ENCODE measurements around the gene CMTM8.

DNA sequence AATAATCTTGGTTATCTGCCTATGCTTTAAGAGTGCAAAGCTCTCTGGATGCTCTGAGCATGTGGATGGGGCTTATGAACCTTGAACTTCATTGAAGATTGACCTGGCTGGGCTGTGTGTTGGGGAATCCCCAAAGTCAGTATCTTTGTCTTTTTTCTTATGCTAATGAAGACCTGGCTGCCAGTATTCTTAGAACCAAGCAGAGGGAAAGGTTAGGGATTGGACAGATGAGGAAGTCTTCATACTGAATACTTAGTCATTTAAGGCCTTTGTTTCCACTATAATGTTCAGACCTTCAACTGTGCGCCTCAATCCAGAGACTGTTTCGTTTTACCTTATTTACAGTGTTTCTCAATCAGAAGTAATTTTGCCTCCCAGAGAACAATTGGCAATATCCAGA, 110.7 kb downstream of the CMTM8 start:
- TF ChIP-seq GLIS3 (CRISPR knock-in tag; IDR thresholded peaks at IDR 0.05) (no peak), TCF4 (CRISPR knock-in tag; IDR thresholded peaks at IDR 0.05; ENCODE audit: borderline replicate concordance) (no peak), ZNF70 (CRISPR knock-in tag; IDR thresholded peaks at IDR 0.05) (no peak)
- TF ChIP-seq, protein P1, sequence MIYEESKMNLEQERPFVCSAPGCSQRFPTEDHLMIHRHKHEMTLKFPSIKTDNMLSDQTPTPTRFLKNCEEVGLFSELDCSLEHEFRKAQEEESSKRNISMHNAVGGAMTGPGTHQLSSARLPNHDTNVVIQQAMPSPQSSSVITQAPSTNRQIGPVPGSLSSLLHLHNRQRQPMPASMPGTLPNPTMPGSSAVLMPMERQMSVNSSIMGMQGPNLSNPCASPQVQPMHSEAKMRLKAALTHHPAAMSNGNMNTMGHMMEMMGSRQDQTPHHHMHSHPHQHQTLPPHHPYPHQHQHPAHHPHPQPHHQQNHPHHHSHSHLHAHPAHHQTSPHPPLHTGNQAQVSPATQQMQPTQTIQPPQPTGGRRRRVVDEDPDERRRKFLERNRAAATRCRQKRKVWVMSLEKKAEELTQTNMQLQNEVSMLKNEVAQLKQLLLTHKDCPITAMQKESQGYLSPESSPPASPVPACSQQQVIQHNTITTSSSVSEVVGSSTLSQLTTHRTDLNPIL (CRISPR knock-in tag; IDR thresholded peaks at IDR 0.05; ENCODE audit: low read depth), result no peak
- TF ChIP-seq, protein P2, sequence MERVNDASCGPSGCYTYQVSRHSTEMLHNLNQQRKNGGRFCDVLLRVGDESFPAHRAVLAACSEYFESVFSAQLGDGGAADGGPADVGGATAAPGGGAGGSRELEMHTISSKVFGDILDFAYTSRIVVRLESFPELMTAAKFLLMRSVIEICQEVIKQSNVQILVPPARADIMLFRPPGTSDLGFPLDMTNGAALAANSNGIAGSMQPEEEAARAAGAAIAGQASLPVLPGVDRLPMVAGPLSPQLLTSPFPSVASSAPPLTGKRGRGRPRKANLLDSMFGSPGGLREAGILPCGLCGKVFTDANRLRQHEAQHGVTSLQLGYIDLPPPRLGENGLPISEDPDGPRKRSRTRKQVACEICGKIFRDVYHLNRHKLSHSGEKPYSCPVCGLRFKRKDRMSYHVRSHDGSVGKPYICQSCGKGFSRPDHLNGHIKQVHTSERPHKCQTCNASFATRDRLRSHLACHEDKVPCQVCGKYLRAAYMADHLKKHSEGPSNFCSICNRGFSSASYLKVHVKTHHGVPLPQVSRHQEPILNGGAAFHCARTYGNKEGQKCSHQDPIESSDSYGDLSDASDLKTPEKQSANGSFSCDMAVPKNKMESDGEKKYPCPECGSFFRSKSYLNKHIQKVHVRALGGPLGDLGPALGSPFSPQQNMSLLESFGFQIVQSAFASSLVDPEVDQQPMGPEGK (CRISPR knock-in tag; IDR thresholded peaks at IDR 0.05; ENCODE audit: borderline replicate concordance), result no peak
- TF ChIP-seq, protein P3, sequence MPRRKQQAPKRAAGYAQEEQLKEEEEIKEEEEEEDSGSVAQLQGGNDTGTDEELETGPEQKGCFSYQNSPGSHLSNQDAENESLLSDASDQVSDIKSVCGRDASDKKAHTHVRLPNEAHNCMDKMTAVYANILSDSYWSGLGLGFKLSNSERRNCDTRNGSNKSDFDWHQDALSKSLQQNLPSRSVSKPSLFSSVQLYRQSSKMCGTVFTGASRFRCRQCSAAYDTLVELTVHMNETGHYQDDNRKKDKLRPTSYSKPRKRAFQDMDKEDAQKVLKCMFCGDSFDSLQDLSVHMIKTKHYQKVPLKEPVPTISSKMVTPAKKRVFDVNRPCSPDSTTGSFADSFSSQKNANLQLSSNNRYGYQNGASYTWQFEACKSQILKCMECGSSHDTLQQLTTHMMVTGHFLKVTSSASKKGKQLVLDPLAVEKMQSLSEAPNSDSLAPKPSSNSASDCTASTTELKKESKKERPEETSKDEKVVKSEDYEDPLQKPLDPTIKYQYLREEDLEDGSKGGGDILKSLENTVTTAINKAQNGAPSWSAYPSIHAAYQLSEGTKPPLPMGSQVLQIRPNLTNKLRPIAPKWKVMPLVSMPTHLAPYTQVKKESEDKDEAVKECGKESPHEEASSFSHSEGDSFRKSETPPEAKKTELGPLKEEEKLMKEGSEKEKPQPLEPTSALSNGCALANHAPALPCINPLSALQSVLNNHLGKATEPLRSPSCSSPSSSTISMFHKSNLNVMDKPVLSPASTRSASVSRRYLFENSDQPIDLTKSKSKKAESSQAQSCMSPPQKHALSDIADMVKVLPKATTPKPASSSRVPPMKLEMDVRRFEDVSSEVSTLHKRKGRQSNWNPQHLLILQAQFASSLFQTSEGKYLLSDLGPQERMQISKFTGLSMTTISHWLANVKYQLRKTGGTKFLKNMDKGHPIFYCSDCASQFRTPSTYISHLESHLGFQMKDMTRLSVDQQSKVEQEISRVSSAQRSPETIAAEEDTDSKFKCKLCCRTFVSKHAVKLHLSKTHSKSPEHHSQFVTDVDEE (CRISPR knock-in tag; IDR thresholded peaks at IDR 0.05), result no peak
- TF ChIP-seq, protein P4, sequence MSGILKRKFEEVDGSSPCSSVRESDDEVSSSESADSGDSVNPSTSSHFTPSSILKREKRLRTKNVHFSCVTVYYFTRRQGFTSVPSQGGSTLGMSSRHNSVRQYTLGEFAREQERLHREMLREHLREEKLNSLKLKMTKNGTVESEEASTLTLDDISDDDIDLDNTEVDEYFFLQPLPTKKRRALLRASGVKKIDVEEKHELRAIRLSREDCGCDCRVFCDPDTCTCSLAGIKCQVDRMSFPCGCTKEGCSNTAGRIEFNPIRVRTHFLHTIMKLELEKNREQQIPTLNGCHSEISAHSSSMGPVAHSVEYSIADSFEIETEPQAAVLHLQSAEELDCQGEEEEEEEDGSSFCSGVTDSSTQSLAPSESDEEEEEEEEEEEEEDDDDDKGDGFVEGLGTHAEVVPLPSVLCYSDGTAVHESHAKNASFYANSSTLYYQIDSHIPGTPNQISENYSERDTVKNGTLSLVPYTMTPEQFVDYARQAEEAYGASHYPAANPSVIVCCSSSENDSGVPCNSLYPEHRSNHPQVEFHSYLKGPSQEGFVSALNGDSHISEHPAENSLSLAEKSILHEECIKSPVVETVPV (CRISPR knock-in tag; IDR thresholded peaks at IDR 0.05), result no peak

Data from SK-N-SH treated with all-trans-retinoic acid at 6 μM for 48 hours (cell line).